Liver (tissue), 3 donors: ENCODE results near the gene RETN.
A peak's percentile ranks its signal among the peaks of the same experiment; 100 is the strongest.

Experiments used
- ATF3 ChIP-seq: IDR thresholded peaks from 2 replicates; pipeline ENCODE4 v1.6.1; 2016; ENCODE audit warnings: antibody characterized with exemption
- CTCF ChIP-seq: fragments of 150-350 bp; IDR thresholded peaks from 2 replicates; pipeline ENCODE4 v1.5.1; 2017; ENCODE audit warnings: improper control_type of control experiment, low read depth, low read length; ENCODE audit not compliant: missing input control
- EGR1 ChIP-seq, 2 donors: IDR thresholded peaks; 2 replicates each; pipeline ENCODE4 v1.6.1; 2016 to 2018; ENCODE audit warnings: antibody characterized with exemption in 2 of 2, low read depth in 2 of 2
- JUND ChIP-seq, 2 donors: IDR thresholded peaks; 2 replicates each; pipeline ENCODE4 v1.6.1; 2016; ENCODE audit warnings: antibody characterized with exemption in 2 of 2
- SP1 ChIP-seq: IDR thresholded peaks from 2 replicates; pipeline ENCODE4 v1.6.1; 2018; ENCODE audit warnings: antibody characterized with exemption, mild to moderate bottlenecking
- donor health status: healthy.
- donor health status: healthy.

GRCh38 chr19:7681340-7682174 lies 12.7 kb downstream of the RETN start:
- peak; percentile 27 for TF ChIP-seq SP1
- TF ChIP-seq CTCF: peak; percentile 49
- no peak for TF ChIP-seq EGR1 (IDR thresholded peaks at IDR 0.05; ENCODE audit: low read depth in 2 of 2)
- TF ChIP-seq JUND (IDR thresholded peaks at IDR 0.05): no peak
- TF ChIP-seq ATF3: no peak
